Measurements from ENCODE around the gene DAGLA. TPM values are rescaled to one million over a fixed set of nuclear protein-coding genes. Genes with fewer than 3 reads are reported as not detected.

The DAGLA gene
- total RNA-seq, 1 experiment from 2014 or later, result 4.5 TPM

GRCh38 chr11:61793083-61793828, 113.1 kb downstream of the DAGLA start:
- H3K27me3 ChIP-seq (ENCODE audit: insufficient read depth, low read length), result no peaks in the 10 kb centered on the region
- H4K8ac ChIP-seq (replicated peaks; ENCODE audit: insufficient read length, low read depth, low read length), result no peak overlapping the region
- no peak overlapping the region for H2BK5ac ChIP-seq (ENCODE audit: insufficient read length, low read length)
- H3K27ac Mint-ChIP-seq, result peak overlapping the region; percentile 91 to 100 (median 100)
- no peak overlapping the region for H3K56ac ChIP-seq (ENCODE audit: insufficient read length, low read depth, low read length)
- no peak overlapping the region for H2AK5ac ChIP-seq (ENCODE audit: insufficient read length, low read length)
- no peak overlapping the region for H3K27ac ChIP-seq (ENCODE audit: insufficient read length, low read depth, low read length)
- peak overlapping the region; percentile 79 for H3K14ac ChIP-seq (ENCODE audit: insufficient read depth, low read length)
- no peaks in the 10 kb centered on the region for H3K9me3 Mint-ChIP-seq
- peaks cover 16% of the 10 kb centered on the region; the same call in 1 of the 2 replicates for H3K79me2 ChIP-seq (ENCODE audit: insufficient read depth, low read length)
- H2BK120ac ChIP-seq (ENCODE audit: low read depth, low read length, poor library complexity, severe bottlenecking), result peak overlapping the region; percentile 62
- H3K4ac ChIP-seq (ENCODE audit: low read depth, low read length), result no peak overlapping the region
- H3K9ac ChIP-seq (ENCODE audit: extremely low read depth, insufficient read length, low read length), result peak overlapping the region; percentile 85
- DNase-seq, result no peak
- H2BK12ac ChIP-seq (ENCODE audit: insufficient read length, low read depth, low read length), result no peak overlapping the region
- no peaks in the 10 kb centered on the region; the same call in 1 of the 2 replicates for H3K27me3 Mint-ChIP-seq (ENCODE audit: low read depth)
- H3K4me1 ChIP-seq (ENCODE audit: insufficient read depth, low read length), result no peaks in the 10 kb centered on the region
- WGBS (ENCODE audit: extremely low coverage, insufficient read length, low lambda C conversion rate), result no CpG with 5 or more reads among the region's 29 CpGs
- no peak overlapping the region for H3T11ph ChIP-seq (ENCODE audit: low read length)
- H4K20me1 ChIP-seq (ENCODE audit: control insufficient read depth, insufficient read depth, insufficient read length), result peaks cover 2% of the 10 kb centered on the region
- H2BK15ac ChIP-seq (ENCODE audit: low read depth, low read length), result no peak overlapping the region
- peaks cover 3% of the 10 kb centered on the region for H3K23me2 ChIP-seq (ENCODE audit: insufficient read length, low read depth, low read length, poor library complexity, severe bottlenecking)
- H3K18ac ChIP-seq (ENCODE audit: insufficient read length, low read depth, low read length), result peak overlapping the region; percentile 50
- peaks cover 31 to 64% (median 56%) of the 10 kb centered on the region in 3 experiments for H3K36me3 Mint-ChIP-seq (ENCODE audit: insufficient read depth in 1 of 3, low read depth in 3 of 3)
- H2AFZ ChIP-seq (ENCODE audit: low read length), result no peak overlapping the region
- H3K23ac ChIP-seq (ENCODE audit: insufficient read length, low read depth, low read length), result no peak overlapping the region
- no peak overlapping the region for H4K5ac ChIP-seq (ENCODE audit: insufficient read length, low read depth, low read length)
- no peak overlapping the region for H4K91ac ChIP-seq (ENCODE audit: insufficient read length, low read depth, low read length)
- no peak for TF ChIP-seq CTCF (conservative IDR thresholded peaks at IDR 0.05)
- peaks cover 5% of the 10 kb centered on the region for H3K79me1 ChIP-seq (ENCODE audit: insufficient read depth, low read depth, low read length, poor library complexity, severe bottlenecking)
- H3K4me1 Mint-ChIP-seq, result peaks cover 20 to 26% of the 10 kb centered on the region in 2 experiments
- no peak overlapping the region for H2BK20ac ChIP-seq (ENCODE audit: low read depth, low read length, poor library complexity, severe bottlenecking)
- no peaks in the 10 kb centered on the region for H3K9me3 ChIP-seq (ENCODE audit: control insufficient read depth, low read depth, low read length)
- peak overlapping the region; percentile 95 to 98 for H3K4me3 Mint-ChIP-seq
- H3K4me2 ChIP-seq (ENCODE audit: insufficient read depth, insufficient read length, low read length), result peak overlapping the region; percentile 78

Data from H9 (cell line).